ENCODE measurements around the gene CRTC3.
"Not testable (repeated sequence)": the region's sequence is repeated elsewhere in the genome, so short reads cannot be mapped to it uniquely, and the experiment has no call there.

CRTC3 gene

GRCh38 chr15:90524018-90524803 is 5.5 kb upstream of the CRTC3 start:
- DNase-seq, result not testable (repeated sequence)

GRCh38 chr15:90529011-90529370 is 732 bp upstream of the CRTC3 start:
- DNase-seq, result no peak

GRCh38 chr15:90530250-90531051 is 728 bp downstream of the CRTC3 start:
- DNase-seq, result peak; percentile 15 to 65 (median 30)

- DNase-seq, result no peak
These were observed 1.4 kb downstream of the CRTC3 start for GRCh38 chr15:90531147-90531546.

GRCh38 chr15:90535254-90535653 is 5.5 kb downstream of the CRTC3 start:
- no peak for DNase-seq

GRCh38 chr15:90539789-90540188 is 10.1 kb downstream of the CRTC3 start:
- DNase-seq, result peak in 3 of 5 experiments; percentile 18 to 71 (median 24)

GRCh38 chr15:90540768-90541167 is 11.0 kb downstream of the CRTC3 start:
- DNase-seq, result no peak

GRCh38 chr15:90545095-90545494 is 15.4 kb downstream of the CRTC3 start:
- DNase-seq, result peak in 1 of 5 experiments; percentile 43

GRCh38 chr15:90547540-90547939 is 17.8 kb downstream of the CRTC3 start:
- DNase-seq, result peak in 1 of 5 experiments; percentile 64

- no peak for DNase-seq
These were observed 21.2 kb downstream of the CRTC3 start for GRCh38 chr15:90550919-90551318.

- no peak for DNase-seq
These were observed 22.6 kb downstream of the CRTC3 start for GRCh38 chr15:90552162-90552928.

- DNase-seq, result no peak
These were observed 23.1 kb downstream of the CRTC3 start for GRCh38 chr15:90552929-90553211.

- no peak for DNase-seq
These were observed 23.6 kb downstream of the CRTC3 start for GRCh38 chr15:90553248-90553745.

- no peak for DNase-seq
These were observed 27.7 kb downstream of the CRTC3 start for GRCh38 chr15:90557186-90558084.

GRCh38 chr15:90558171-90558573 is 28.4 kb downstream of the CRTC3 start:
- no peak for DNase-seq

GRCh38 chr15:90559119-90559518 is 29.4 kb downstream of the CRTC3 start:
- no peak for DNase-seq

GRCh38 chr15:90560229-90560776 is 30.6 kb downstream of the CRTC3 start:
- DNase-seq, result no peak

GRCh38 chr15:90561344-90562244 is 31.9 kb downstream of the CRTC3 start:
- peak in 1 of 5 experiments; percentile 74 for DNase-seq

- no peak for DNase-seq
These were observed 32.9 kb downstream of the CRTC3 start for GRCh38 chr15:90562669-90563068.

- DNase-seq, result peak in 1 of 5 experiments; percentile 30
These were observed 33.7 kb downstream of the CRTC3 start for GRCh38 chr15:90563463-90563862.

GRCh38 chr15:90564051-90564450 is 34.3 kb downstream of the CRTC3 start:
- peak in 1 of 5 experiments; percentile 74 for DNase-seq
